ENCODE data around the gene FOXP1. TPM values are rescaled to one million over a fixed set of nuclear protein-coding genes. Genes with fewer than 3 reads are reported as not detected.

Gene FOXP1
- total RNA-seq, 2 experiments from 2014 or later: 493 to 508 TPM

- no peak for ATAC-seq (ENCODE audit: poor library complexity)
- Histone ChIP-seq H3K4me3 (ENCODE audit: low read length) (no peak overlapping the region), H3K9me3 (ENCODE audit: control insufficient read depth in 1 of 2, insufficient read depth in 1 of 2, low read length in 2 of 2) (no peaks in the 10 kb centered on the region), H3K4me1 (ENCODE audit: insufficient read depth, low read length) (peaks cover 17% of the 10 kb centered on the region), H3K36me3 (ENCODE audit: insufficient read depth, low read length) (peaks cover 4% of the 10 kb centered on the region), H3K27me3 (ENCODE audit: control insufficient read depth in 1 of 2, insufficient read depth in 2 of 2, low read length in 2 of 2) (no peaks in the 10 kb centered on the region), H3K27ac (ENCODE audit: low read depth in 1 of 2, low read length in 2 of 2) (no peak overlapping the region)
- Mint-ChIP-seq H3K4me1 (ENCODE audit: low read depth) (peaks cover 86% of the 10 kb centered on the region), H3K27ac (peak overlapping the region; percentile 69), H3K27me3 (no peaks in the 10 kb centered on the region), H3K36me3 (ENCODE audit: low read depth) (peaks cover 64% of the 10 kb centered on the region), H3K9me3 (no peaks in the 10 kb centered on the region), H3K4me3 (no peak overlapping the region)
- ChIA-PET CTCF (interaction anchor here (1.3 kb wide), 1 partner anchor 20 kb away, joined by 3 read pairs; no protein-coding TSS in a partner anchor), POLR2A (no interaction called here)
- intact Hi-C loops (cut with DNase I, micrococcal nuclease): no loop called here
- TF ChIP-seq, protein P1, sequence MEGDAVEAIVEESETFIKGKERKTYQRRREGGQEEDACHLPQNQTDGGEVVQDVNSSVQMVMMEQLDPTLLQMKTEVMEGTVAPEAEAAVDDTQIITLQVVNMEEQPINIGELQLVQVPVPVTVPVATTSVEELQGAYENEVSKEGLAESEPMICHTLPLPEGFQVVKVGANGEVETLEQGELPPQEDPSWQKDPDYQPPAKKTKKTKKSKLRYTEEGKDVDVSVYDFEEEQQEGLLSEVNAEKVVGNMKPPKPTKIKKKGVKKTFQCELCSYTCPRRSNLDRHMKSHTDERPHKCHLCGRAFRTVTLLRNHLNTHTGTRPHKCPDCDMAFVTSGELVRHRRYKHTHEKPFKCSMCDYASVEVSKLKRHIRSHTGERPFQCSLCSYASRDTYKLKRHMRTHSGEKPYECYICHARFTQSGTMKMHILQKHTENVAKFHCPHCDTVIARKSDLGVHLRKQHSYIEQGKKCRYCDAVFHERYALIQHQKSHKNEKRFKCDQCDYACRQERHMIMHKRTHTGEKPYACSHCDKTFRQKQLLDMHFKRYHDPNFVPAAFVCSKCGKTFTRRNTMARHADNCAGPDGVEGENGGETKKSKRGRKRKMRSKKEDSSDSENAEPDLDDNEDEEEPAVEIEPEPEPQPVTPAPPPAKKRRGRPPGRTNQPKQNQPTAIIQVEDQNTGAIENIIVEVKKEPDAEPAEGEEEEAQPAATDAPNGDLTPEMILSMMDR (IDR thresholded peaks at IDR 0.05): no peak
- no peak for DNase-seq
Observed at GRCh38 chr3:71266875-71267274, 316.7 kb downstream of the FOXP1 start.

DNA sequence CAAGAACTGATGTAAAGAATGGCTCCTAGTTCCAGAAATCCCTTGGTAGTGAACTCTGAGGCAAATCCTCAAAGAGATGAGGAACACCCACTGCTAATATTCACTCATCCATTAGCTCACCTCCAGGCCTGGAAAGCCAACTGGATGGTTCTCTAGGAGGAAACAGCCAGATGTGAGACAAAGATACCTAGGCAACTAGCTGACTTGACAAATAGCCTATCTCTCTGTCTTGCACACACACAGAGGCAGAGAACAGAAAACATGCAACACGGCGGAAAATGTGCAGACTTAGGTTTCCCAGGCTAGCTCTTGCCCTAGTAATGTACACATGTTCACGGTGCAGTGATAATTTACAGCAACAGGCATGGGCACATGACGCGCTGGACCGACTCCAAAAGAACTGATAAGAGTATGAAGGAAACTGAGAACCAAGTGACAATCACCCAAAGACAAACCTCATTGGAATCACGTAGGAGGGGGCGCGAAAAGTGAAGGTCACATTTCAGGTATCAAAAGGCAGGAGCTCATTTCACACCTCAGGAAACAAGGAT, 318.1 kb downstream of the FOXP1 start:
- ATAC-seq (ENCODE audit: poor library complexity): no peak
- Mint-ChIP-seq H3K4me3 (peak overlapping the region; percentile 23), H3K4me1 (ENCODE audit: low read depth) (peaks cover 77% of the 10 kb centered on the region), H3K36me3 (ENCODE audit: low read depth) (peaks cover 62% of the 10 kb centered on the region), H3K27me3 (no peaks in the 10 kb centered on the region), H3K9me3 (no peaks in the 10 kb centered on the region), H3K27ac (peak overlapping the region; percentile 48)
- no peak for DNase-seq
- H3K9me3 ChIP-seq (ENCODE audit: control insufficient read depth in 1 of 2, insufficient read depth in 1 of 2, low read length in 2 of 2): no peaks in the 10 kb centered on the region
- ChIA-PET POLR2A (no interaction called here), CTCF (no interaction called here)
- peaks cover 4% of the 10 kb centered on the region for H3K36me3 ChIP-seq (ENCODE audit: insufficient read depth, low read length)
- intact Hi-C loops (cut with DNase I, micrococcal nuclease): no loop called here
- no peaks in the 10 kb centered on the region for H3K27me3 ChIP-seq (ENCODE audit: control insufficient read depth in 1 of 2, insufficient read depth in 2 of 2, low read length in 2 of 2)
- no peak overlapping the region for H3K27ac ChIP-seq (ENCODE audit: low read depth in 1 of 2, low read length in 2 of 2)
- peaks cover 17% of the 10 kb centered on the region for H3K4me1 ChIP-seq (ENCODE audit: insufficient read depth, low read length)
- no peak overlapping the region for H3K4me3 ChIP-seq (ENCODE audit: low read length)
- TF ChIP-seq, protein P1 (IDR thresholded peaks at IDR 0.05): no peak

- Histone ChIP-seq H3K27me3 (ENCODE audit: control insufficient read depth in 1 of 2, insufficient read depth in 2 of 2, low read length in 2 of 2) (no peaks in the 10 kb centered on the region), H3K27ac (ENCODE audit: low read depth in 1 of 2, low read length in 2 of 2) (no peak overlapping the region), H3K9me3 (ENCODE audit: control insufficient read depth in 1 of 2, insufficient read depth in 1 of 2, low read length in 2 of 2) (no peaks in the 10 kb centered on the region), H3K36me3 (ENCODE audit: insufficient read depth, low read length) (peaks cover 4% of the 10 kb centered on the region), H3K4me1 (ENCODE audit: insufficient read depth, low read length) (peaks cover 17% of the 10 kb centered on the region), H3K4me3 (ENCODE audit: low read length) (no peak overlapping the region)
- no peak for DNase-seq
- peaks cover 71% of the 10 kb centered on the region for H3K4me1 Mint-ChIP-seq (ENCODE audit: low read depth)
- peak overlapping the region; percentile 48 for H3K27ac Mint-ChIP-seq
- intact Hi-C loops (cut with DNase I, micrococcal nuclease): no loop called here
- ChIA-PET CTCF (no interaction called here), POLR2A (interaction anchor here (1.5 kb wide), 1 partner anchor 11 kb away, joined by 4 read pairs; no protein-coding TSS in a partner anchor)
- TF ChIP-seq, protein P1 (IDR thresholded peaks at IDR 0.05): no peak
- no peaks in the 10 kb centered on the region for H3K27me3 Mint-ChIP-seq
- H3K9me3 Mint-ChIP-seq: no peaks in the 10 kb centered on the region
- peak overlapping the region; percentile 23 for H3K4me3 Mint-ChIP-seq
- H3K36me3 Mint-ChIP-seq (ENCODE audit: low read depth): peaks cover 57% of the 10 kb centered on the region
- no peak for ATAC-seq (ENCODE audit: poor library complexity)
Observed at GRCh38 chr3:71264840-71265239, 318.7 kb downstream of the FOXP1 start.
